Peyer's patch (tissue), 4 donors: Measurements from ENCODE around the gene KCNQ1. TPM values are rescaled to one million over a fixed set of nuclear protein-coding genes. Genes with fewer than 3 reads are reported as not detected.

Experiments used
- DNase-seq, 3 donors: peaks; one replicate each; pipeline ENCODE4 v3.0.0-alpha.2; 2017 to 2019
- H3K27ac ChIP-seq, 4 donors: fragments of 200-600 bp; sonication (generic); one replicate each; pipeline ENCODE4 v1.5.1; 2016 to 2019
- H3K27me3 ChIP-seq, 2 donors: fragments of 200-600 bp; sonication (generic); one replicate each; pipeline ENCODE4 v1.5.1; 2019
- H3K36me3 ChIP-seq, 3 donors: fragments of 200-600 bp; sonication (generic); one replicate each; pipeline ENCODE4 v1.5.1; 2016 to 2019
- H3K4me1 ChIP-seq, 4 donors: fragments of 200-600 bp; sonication (generic); one replicate each; pipeline ENCODE4 v1.5.1; 2016 to 2019
- H3K4me3 ChIP-seq, 4 donors: fragments of 200-600 bp; sonication (generic); 1 replicate in 3 of 4; 2 replicates in 1 of 4; pipeline ENCODE4 v1.5.1; 2016 to 2019; ENCODE audit warnings: mild to moderate bottlenecking in 1 of 4
- H3K9me3 ChIP-seq, 4 donors: fragments of 200-600 bp; sonication (generic); one replicate each; pipeline ENCODE4 v1.5.1; 2016 to 2019; ENCODE audit warnings: mild to moderate bottlenecking in 1 of 4
- CTCF ChIP-seq, 6 experiments: fragments of 450-650 bp in 4 of 6; fragments of 200-600 bp in 2 of 6; sonication (generic) in 1 of 6; IDR thresholded peaks; one replicate each; pipeline ENCODE4 v1.5.1; 2017 to 2019; ENCODE audit warnings: antibody characterized with exemption in 6 of 6, mild to moderate bottlenecking in 3 of 6, moderate library complexity in 1 of 6
- POLR2A ChIP-seq, 2 donors: fragments of 450-650 bp; IDR thresholded peaks; one replicate each; pipeline ENCODE4 v1.5.1; 2017; ENCODE audit warnings: antibody characterized with exemption in 2 of 2, mild to moderate bottlenecking in 2 of 2, moderate library complexity in 2 of 2
- total RNA-seq, 4 donors: library from RNA; depleted of rRNA; stranded (reverse); fragments of >200 nt; gene quantifications; one replicate each; pipeline ENCODE4 v1.1.0, GENCODE V29; 2016

Gene KCNQ1
- total RNA-seq, 4 donors from 2014 or later, result 50.6 to 66.4 (median 54.2) TPM

GRCh38 chr11:2713094-2713493 is 268.3 kb downstream of the KCNQ1 start:
- no peaks in the 10 kb centered on the region for H3K36me3 ChIP-seq
- no peak for TF ChIP-seq POLR2A (IDR thresholded peaks at IDR 0.05)
- no peak for TF ChIP-seq CTCF (IDR thresholded peaks at IDR 0.05)
- DNase-seq, result no peak
- H3K27ac ChIP-seq, result no peak overlapping the region
- no peaks in the 10 kb centered on the region for H3K27me3 ChIP-seq
- H3K4me3 ChIP-seq, result no peak overlapping the region
- H3K9me3 ChIP-seq, result no peaks in the 10 kb centered on the region
- H3K4me1 ChIP-seq, result peaks cover 0 to 7% (median 0%) of the 10 kb centered on the region in 4 donors

GRCh38 chr11:2713661-2714462 is 269.1 kb downstream of the KCNQ1 start:
- Histone ChIP-seq H3K4me1 (peaks cover 0 to 2% (median 0%) of the 10 kb centered on the region in 4 donors), H3K27ac (no peak overlapping the region)
- DNase-seq, result no peak

GRCh38 chr11:2714463-2714800 is 269.6 kb downstream of the KCNQ1 start:
- Histone ChIP-seq H3K9me3 (no peaks in the 10 kb centered on the region), H3K4me1 (no peaks in the 10 kb centered on the region), H3K36me3 (no peaks in the 10 kb centered on the region), H3K4me3 (no peak overlapping the region), H3K27ac (no peak overlapping the region), H3K27me3 (no peaks in the 10 kb centered on the region)
- DNase-seq, result no peak
- no peak for TF ChIP-seq POLR2A (IDR thresholded peaks at IDR 0.05)
- TF ChIP-seq CTCF (IDR thresholded peaks at IDR 0.05), result no peak

More at GRCh38 chr11:2713661-2714462, 269.1 kb downstream of the KCNQ1 start:
- Histone ChIP-seq H3K27me3 (no peaks in the 10 kb centered on the region), H3K36me3 (no peaks in the 10 kb centered on the region), H3K4me3 (no peak overlapping the region), H3K9me3 (no peaks in the 10 kb centered on the region)
- no peak for TF ChIP-seq CTCF (IDR thresholded peaks at IDR 0.05)
- no peak for TF ChIP-seq POLR2A (IDR thresholded peaks at IDR 0.05)

- no peaks in the 10 kb centered on the region for H3K4me1 ChIP-seq
- H3K9me3 ChIP-seq, result no peaks in the 10 kb centered on the region
- no peak overlapping the region for H3K4me3 ChIP-seq
- H3K27me3 ChIP-seq, result no peaks in the 10 kb centered on the region
- H3K27ac ChIP-seq, result no peak overlapping the region
- TF ChIP-seq POLR2A (IDR thresholded peaks at IDR 0.05) (no peak), CTCF (IDR thresholded peaks at IDR 0.05) (no peak)
- no peaks in the 10 kb centered on the region for H3K36me3 ChIP-seq
- no peak for DNase-seq
Observed at GRCh38 chr11:2714871-2715270, 270.1 kb downstream of the KCNQ1 start.

- no peak overlapping the region for H3K27ac ChIP-seq
- H3K36me3 ChIP-seq, result no peaks in the 10 kb centered on the region
- DNase-seq, result no peak
- no peaks in the 10 kb centered on the region for H3K9me3 ChIP-seq
- TF ChIP-seq POLR2A (IDR thresholded peaks at IDR 0.05) (no peak), CTCF (IDR thresholded peaks at IDR 0.05) (no peak)
- no peak overlapping the region for H3K4me3 ChIP-seq
- H3K27me3 ChIP-seq, result no peaks in the 10 kb centered on the region
- H3K4me1 ChIP-seq, result no peaks in the 10 kb centered on the region
Observed at GRCh38 chr11:2715716-2716350, 271.0 kb downstream of the KCNQ1 start.
